ENCODE results near the gene BCKDHA.
A peak's percentile ranks its signal among the peaks of the same experiment; 100 is the strongest.

BCKDHA gene

GRCh38 chr19:41415154-41415571 is 17.5 kb downstream of the BCKDHA start:
- Histone ChIP-seq H3K4me1 (ENCODE audit: control extremely low read depth in 1 of 4, control insufficient read depth in 4 of 4, insufficient read depth in 4 of 4, low read length in 3 of 4) (peaks cover 1 to 11% (median 10%) of the 10 kb centered on the region in 4 experiments), H3K27me3 (replicated peaks in 2 of 5; ENCODE audit: control insufficient read depth in 4 of 5, insufficient read depth in 5 of 5, low read length in 4 of 5) (no peaks in the 10 kb centered on the region), H3K9me3 (ENCODE audit: control extremely low read depth in 1 of 5, control insufficient read depth in 4 of 5, insufficient read depth in 2 of 5, low read depth in 1 of 5, low read length in 4 of 5) (no peaks in the 10 kb centered on the region), H3K4me3 (ENCODE audit: control insufficient read depth in 1 of 7, extremely low read depth in 1 of 7, insufficient read depth in 4 of 7, low read depth in 2 of 7, low read length in 6 of 7) (no peak overlapping the region), H3K27ac (ENCODE audit: insufficient read depth in 1 of 2, low read depth in 1 of 2, low read length in 2 of 2, poor library complexity in 1 of 2, severe bottlenecking in 2 of 2) (no peak overlapping the region), H3K36me3 (ENCODE audit: control insufficient read depth in 4 of 4, insufficient read depth in 4 of 4, low read length in 3 of 4) (peaks cover 21 to 72% (median 47%) of the 10 kb centered on the region in 4 experiments)
- POLR2A ChIA-PET, result no interaction called here
- CTCF ChIA-PET, result interaction anchor here (1.0 to 1.8 kb wide), 4 partner anchors 9 to 25 kb away, joined by 3 to 6 read pairs (median 4); partner anchors contain the start of gene B3GNT8
- WGBS (ENCODE audit: insufficient coverage), result 98% methylated on average over 4 of the region's 9 CpGs
- DNase-seq, result no peak

GRCh38 chr19:41416194-41416674 is 18.6 kb downstream of the BCKDHA start:
- DNase-seq, result no peak
- CTCF ChIA-PET, result interaction anchor here (0.8 kb wide), 1 partner anchor 23 kb away, joined by 3 read pairs; no protein-coding TSS in a partner anchor
- POLR2A ChIA-PET, result interaction anchor here (0.6 kb wide), 1 partner anchor 131 kb away, joined by 3 read pairs; no protein-coding TSS in a partner anchor
- Histone ChIP-seq H3K36me3 (ENCODE audit: control insufficient read depth in 4 of 4, insufficient read depth in 4 of 4, low read length in 3 of 4) (peaks cover 16 to 67% (median 47%) of the 10 kb centered on the region in 4 experiments), H3K9me3 (ENCODE audit: control extremely low read depth in 1 of 5, control insufficient read depth in 4 of 5, insufficient read depth in 2 of 5, low read depth in 1 of 5, low read length in 4 of 5) (no peaks in the 10 kb centered on the region), H3K4me3 (ENCODE audit: control insufficient read depth in 1 of 7, extremely low read depth in 1 of 7, insufficient read depth in 4 of 7, low read depth in 2 of 7, low read length in 6 of 7) (no peak overlapping the region), H3K27ac (ENCODE audit: insufficient read depth in 1 of 2, low read depth in 1 of 2, low read length in 2 of 2, poor library complexity in 1 of 2, severe bottlenecking in 2 of 2) (no peak overlapping the region), H3K27me3 (replicated peaks in 2 of 5; ENCODE audit: control insufficient read depth in 4 of 5, insufficient read depth in 5 of 5, low read length in 4 of 5) (no peaks in the 10 kb centered on the region), H3K4me1 (ENCODE audit: control extremely low read depth in 1 of 4, control insufficient read depth in 4 of 4, insufficient read depth in 4 of 4, low read length in 3 of 4) (peaks cover 5 to 19% (median 17%) of the 10 kb centered on the region in 4 experiments)
- WGBS (ENCODE audit: insufficient coverage), result 97% methylated on average over 9 of the region's 12 CpGs

- CTCF ChIA-PET, result interaction anchor here (0.6 to 3.1 kb wide), 8 partner anchors 8 to 143 kb away, joined by 3 to 14 read pairs (median 4); no protein-coding TSS in a partner anchor
- Histone ChIP-seq H3K4me3 (ENCODE audit: control insufficient read depth in 1 of 7, extremely low read depth in 1 of 7, insufficient read depth in 4 of 7, low read depth in 2 of 7, low read length in 6 of 7) (peak overlapping the region in 3 of 7 experiments; percentile 14 to 52 (median 41)), H3K27me3 (replicated peaks in 2 of 5; ENCODE audit: control insufficient read depth in 4 of 5, insufficient read depth in 5 of 5, low read length in 4 of 5) (no peaks in the 10 kb centered on the region), H3K9me3 (ENCODE audit: control extremely low read depth in 1 of 5, control insufficient read depth in 4 of 5, insufficient read depth in 2 of 5, low read depth in 1 of 5, low read length in 4 of 5) (no peaks in the 10 kb centered on the region), H3K36me3 (ENCODE audit: control insufficient read depth in 4 of 4, insufficient read depth in 4 of 4, low read length in 3 of 4) (peaks cover 5 to 64% (median 53%) of the 10 kb centered on the region in 4 experiments), H3K27ac (ENCODE audit: insufficient read depth in 1 of 2, low read depth in 1 of 2, low read length in 2 of 2, poor library complexity in 1 of 2, severe bottlenecking in 2 of 2) (peak overlapping the region; percentile 51 to 69), H3K4me1 (ENCODE audit: control extremely low read depth in 1 of 4, control insufficient read depth in 4 of 4, insufficient read depth in 4 of 4, low read length in 3 of 4) (peaks cover 5 to 40% (median 34%) of the 10 kb centered on the region in 4 experiments)
- WGBS (ENCODE audit: insufficient coverage), result 20% methylated on average over 6 of the region's 8 CpGs
- DNase-seq, result peak; percentile 54 to 77 (median 74)
- POLR2A ChIA-PET, result interaction anchor here (0.6 kb wide), 1 partner anchor 639 kb away, joined by 4 read pairs; no protein-coding TSS in a partner anchor
Observed at GRCh38 chr19:41420101-41420880, 22.7 kb downstream of the BCKDHA start.

GRCh38 chr19:41421314-41421713 is 23.7 kb downstream of the BCKDHA start:
- POLR2A ChIA-PET, result no interaction called here
- no peak for DNase-seq
- Histone ChIP-seq H3K27me3 (replicated peaks in 2 of 5; ENCODE audit: control insufficient read depth in 4 of 5, insufficient read depth in 5 of 5, low read length in 4 of 5) (no peaks in the 10 kb centered on the region), H3K4me3 (ENCODE audit: control insufficient read depth in 1 of 7, extremely low read depth in 1 of 7, insufficient read depth in 4 of 7, low read depth in 2 of 7, low read length in 6 of 7) (no peak overlapping the region), H3K36me3 (ENCODE audit: control insufficient read depth in 4 of 4, insufficient read depth in 4 of 4, low read length in 3 of 4) (peaks cover 2 to 68% (median 51%) of the 10 kb centered on the region in 4 experiments), H3K9me3 (ENCODE audit: control extremely low read depth in 1 of 5, control insufficient read depth in 4 of 5, insufficient read depth in 2 of 5, low read depth in 1 of 5, low read length in 4 of 5) (no peaks in the 10 kb centered on the region), H3K4me1 (ENCODE audit: control extremely low read depth in 1 of 4, control insufficient read depth in 4 of 4, insufficient read depth in 4 of 4, low read length in 3 of 4) (peaks cover 5 to 50% (median 44%) of the 10 kb centered on the region in 4 experiments), H3K27ac (ENCODE audit: insufficient read depth in 1 of 2, low read depth in 1 of 2, low read length in 2 of 2, poor library complexity in 1 of 2, severe bottlenecking in 2 of 2) (peak overlapping the region in 1 of 2 experiments; percentile 69)
- CTCF ChIA-PET, result interaction anchor here (0.5 to 3.1 kb wide), 4 partner anchors 10 to 142 kb away, joined by 3 to 14 read pairs (median 6); no protein-coding TSS in a partner anchor
- 99% methylated on average over 5 of the region's 6 CpGs for WGBS (ENCODE audit: insufficient coverage)

GRCh38 chr19:41421973-41422372 is 24.4 kb downstream of the BCKDHA start:
- H3K36me3 ChIP-seq (ENCODE audit: control insufficient read depth in 4 of 4, insufficient read depth in 4 of 4, low read length in 3 of 4), result peaks cover 2 to 67% (median 47%) of the 10 kb centered on the region in 4 experiments
- H3K4me3 ChIP-seq (ENCODE audit: control insufficient read depth in 1 of 7, extremely low read depth in 1 of 7, insufficient read depth in 4 of 7, low read depth in 2 of 7, low read length in 6 of 7), result no peak overlapping the region
- 99% methylated on average over 13 of the region's 20 CpGs for WGBS (ENCODE audit: insufficient coverage)
- CTCF ChIA-PET, result interaction anchor here (1.6 to 3.1 kb wide), 2 partner anchors 9 to 14 kb away, joined by 8 to 14 read pairs; no protein-coding TSS in a partner anchor
- H3K9me3 ChIP-seq (ENCODE audit: control extremely low read depth in 1 of 5, control insufficient read depth in 4 of 5, insufficient read depth in 2 of 5, low read depth in 1 of 5, low read length in 4 of 5), result no peaks in the 10 kb centered on the region
- no peak for DNase-seq
- H3K27ac ChIP-seq (ENCODE audit: insufficient read depth in 1 of 2, low read depth in 1 of 2, low read length in 2 of 2, poor library complexity in 1 of 2, severe bottlenecking in 2 of 2), result no peak overlapping the region
- POLR2A ChIA-PET, result no interaction called here
- H3K27me3 ChIP-seq (replicated peaks in 2 of 5; ENCODE audit: control insufficient read depth in 4 of 5, insufficient read depth in 5 of 5, low read length in 4 of 5), result no peaks in the 10 kb centered on the region
- peaks cover 8 to 57% (median 50%) of the 10 kb centered on the region in 4 experiments for H3K4me1 ChIP-seq (ENCODE audit: control extremely low read depth in 1 of 4, control insufficient read depth in 4 of 4, insufficient read depth in 4 of 4, low read length in 3 of 4)

GRCh38 chr19:41422456-41422855 is 24.8 kb downstream of the BCKDHA start:
- POLR2A ChIA-PET, result no interaction called here
- H3K4me3 ChIP-seq (ENCODE audit: control insufficient read depth in 1 of 7, extremely low read depth in 1 of 7, insufficient read depth in 4 of 7, low read depth in 2 of 7, low read length in 6 of 7), result no peak overlapping the region
- CTCF ChIA-PET, result interaction anchor here (1.6 to 3.1 kb wide), 2 partner anchors 9 to 14 kb away, joined by 8 to 14 read pairs; no protein-coding TSS in a partner anchor

More at GRCh38 chr19:41422456-41422855, 24.8 kb downstream of the BCKDHA start:
- Histone ChIP-seq H3K27me3 (replicated peaks in 2 of 5; ENCODE audit: control insufficient read depth in 4 of 5, insufficient read depth in 5 of 5, low read length in 4 of 5) (no peaks in the 10 kb centered on the region), H3K27ac (ENCODE audit: insufficient read depth in 1 of 2, low read depth in 1 of 2, low read length in 2 of 2, poor library complexity in 1 of 2, severe bottlenecking in 2 of 2) (no peak overlapping the region), H3K9me3 (ENCODE audit: control extremely low read depth in 1 of 5, control insufficient read depth in 4 of 5, insufficient read depth in 2 of 5, low read depth in 1 of 5, low read length in 4 of 5) (no peaks in the 10 kb centered on the region), H3K4me1 (ENCODE audit: control extremely low read depth in 1 of 4, control insufficient read depth in 4 of 4, insufficient read depth in 4 of 4, low read length in 3 of 4) (peaks cover 8 to 60% (median 54%) of the 10 kb centered on the region in 4 experiments), H3K36me3 (ENCODE audit: control insufficient read depth in 4 of 4, insufficient read depth in 4 of 4, low read length in 3 of 4) (peaks cover 2 to 62% (median 45%) of the 10 kb centered on the region in 4 experiments)
- WGBS (ENCODE audit: insufficient coverage), result 82% methylated on average over 17 of the region's 18 CpGs
- DNase-seq, result no peak
